Tibial nerve (tissue), 4 donors: ENCODE results near the gene CAPN14.

Experiments
- CTCF ChIP-seq, 5 experiments: fragments of 200-600 bp in 3 of 5; fragments of 450-650 bp in 2 of 5; sonication (generic) in 3 of 5; IDR thresholded peaks; one replicate each; pipeline ENCODE4 v1.5.1; 2016 to 2019; ENCODE audit warnings: antibody characterized with exemption in 5 of 5, mild to moderate bottlenecking in 3 of 5, moderate library complexity in 2 of 5
- EP300 ChIP-seq, 2 donors: sonication (generic); formaldehyde crosslinking; IDR thresholded peaks; one replicate each; pipeline ENCODE4 v1.6.1; 2017; ENCODE audit warnings: antibody characterized with exemption in 2 of 2, mild to moderate bottlenecking in 1 of 2
- POLR2A ChIP-seq, 2 donors: fragments of 450-650 bp; IDR thresholded peaks; one replicate each; pipeline ENCODE4 v1.6.1; 2017; ENCODE audit warnings: antibody characterized with exemption in 2 of 2, mild to moderate bottlenecking in 2 of 2, moderate library complexity in 2 of 2

- TF ChIP-seq CTCF (IDR thresholded peaks at IDR 0.05) (no peak), EP300 (IDR thresholded peaks at IDR 0.05) (no peak), POLR2A (IDR thresholded peaks at IDR 0.05) (no peak)
Observed at GRCh38 chr2:31197669-31198068, 19.6 kb downstream of the CAPN14 start.
